T-helper 9 cell (primary cell): ENCODE results near the gene FHOD3.
"Not testable (repeated sequence)": the region's sequence is repeated elsewhere in the genome, so short reads cannot be mapped to it uniquely, and the experiment has no call there.

ENCODE experiments used
- DNase-seq: peaks from one replicate; pipeline ENCODE4 v3.0.0-alpha.2; 2020

The FHOD3 gene

GRCh38 chr18:36527740-36528455 lies 230.4 kb downstream of the FHOD3 start:
- no peak for DNase-seq

GRCh38 chr18:36529747-36530146 lies 232.2 kb downstream of the FHOD3 start:
- no peak for DNase-seq

GRCh38 chr18:36530676-36531405 lies 233.3 kb downstream of the FHOD3 start:
- no peak for DNase-seq

- DNase-seq: no peak
Observed at GRCh38 chr18:36531636-36532035, 234.1 kb downstream of the FHOD3 start.

- no peak for DNase-seq
Observed at GRCh38 chr18:36532394-36532793, 234.9 kb downstream of the FHOD3 start.

- DNase-seq: no peak
Observed at GRCh38 chr18:36532815-36533214, 235.3 kb downstream of the FHOD3 start.

GRCh38 chr18:36533446-36534153 lies 236.1 kb downstream of the FHOD3 start:
- DNase-seq: no peak

- DNase-seq: no peak
Observed at GRCh38 chr18:36534154-36534688, 236.7 kb downstream of the FHOD3 start.

GRCh38 chr18:36535202-36535935 lies 237.9 kb downstream of the FHOD3 start:
- no peak for DNase-seq

GRCh38 chr18:36536426-36536825 lies 238.9 kb downstream of the FHOD3 start:
- DNase-seq: no peak

GRCh38 chr18:36537289-36537688 lies 239.8 kb downstream of the FHOD3 start:
- no peak for DNase-seq

GRCh38 chr18:36539674-36540231 lies 242.2 kb downstream of the FHOD3 start:
- no peak for DNase-seq

GRCh38 chr18:36543030-36543429 lies 245.5 kb downstream of the FHOD3 start:
- no peak for DNase-seq

GRCh38 chr18:36543991-36544725 lies 246.6 kb downstream of the FHOD3 start:
- no peak for DNase-seq

- no peak for DNase-seq
Observed at GRCh38 chr18:36545821-36546427, 248.4 kb downstream of the FHOD3 start.

- DNase-seq: no peak
Observed at GRCh38 chr18:36546876-36547275, 249.4 kb downstream of the FHOD3 start.

- DNase-seq: no peak
Observed at GRCh38 chr18:36547544-36547943, 250.0 kb downstream of the FHOD3 start.

GRCh38 chr18:36551274-36551673 lies 253.8 kb downstream of the FHOD3 start:
- not testable (repeated sequence) for DNase-seq

GRCh38 chr18:36558234-36558633 lies 260.7 kb downstream of the FHOD3 start:
- no peak for DNase-seq

GRCh38 chr18:36559149-36559857 lies 261.8 kb downstream of the FHOD3 start:
- no peak for DNase-seq

- no peak for DNase-seq
Observed at GRCh38 chr18:36560187-36560586, 262.7 kb downstream of the FHOD3 start.
